Measurements from ENCODE around the gene HES6. TPM values are rescaled to one million over a fixed set of nuclear protein-coding genes. Genes with fewer than 3 reads are reported as not detected.

Gene HES6
- total RNA-seq, 1 experiment from 2014 or later: 10.1 TPM

GRCh38 chr2:238256111-238256510 lies 16.3 kb upstream of the HES6 start:
- DNase-seq (ENCODE audit: extremely low read depth, low read depth): no peak

- DNase-seq (ENCODE audit: extremely low read depth, low read depth): no peak
These were observed 15.8 kb upstream of the HES6 start for GRCh38 chr2:238255636-238256035.

GRCh38 chr2:238255151-238255551 lies 15.3 kb upstream of the HES6 start:
- DNase-seq (ENCODE audit: extremely low read depth, low read depth): no peak

- no peak for DNase-seq (ENCODE audit: extremely low read depth, low read depth)
These were observed 14.4 kb upstream of the HES6 start for GRCh38 chr2:238254095-238254723.

- no peak for DNase-seq (ENCODE audit: extremely low read depth, low read depth)
These were observed 13.2 kb upstream of the HES6 start for GRCh38 chr2:238252766-238253630.

DNA sequence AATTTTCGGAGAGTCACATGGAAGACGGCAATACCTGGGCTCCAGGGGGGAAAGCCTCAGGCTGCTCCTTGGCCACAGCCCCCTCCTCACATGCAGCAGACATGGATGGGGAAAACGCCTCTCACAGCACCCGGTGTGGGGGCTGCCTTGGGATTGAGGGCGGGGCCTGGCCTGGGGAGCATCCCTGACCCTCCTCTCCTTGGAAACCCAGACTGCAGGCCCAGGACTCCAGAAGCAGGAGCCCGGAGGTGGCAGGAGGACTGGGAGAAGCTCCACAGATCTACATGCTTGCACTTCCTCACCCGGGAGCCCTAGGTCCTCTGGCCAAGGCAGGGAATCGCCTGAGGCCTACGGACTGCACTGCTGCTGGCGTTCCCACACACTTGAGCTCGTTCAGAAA lies 12.1 kb upstream of the HES6 start:
- DNase-seq (ENCODE audit: extremely low read depth, low read depth): no peak

DNA sequence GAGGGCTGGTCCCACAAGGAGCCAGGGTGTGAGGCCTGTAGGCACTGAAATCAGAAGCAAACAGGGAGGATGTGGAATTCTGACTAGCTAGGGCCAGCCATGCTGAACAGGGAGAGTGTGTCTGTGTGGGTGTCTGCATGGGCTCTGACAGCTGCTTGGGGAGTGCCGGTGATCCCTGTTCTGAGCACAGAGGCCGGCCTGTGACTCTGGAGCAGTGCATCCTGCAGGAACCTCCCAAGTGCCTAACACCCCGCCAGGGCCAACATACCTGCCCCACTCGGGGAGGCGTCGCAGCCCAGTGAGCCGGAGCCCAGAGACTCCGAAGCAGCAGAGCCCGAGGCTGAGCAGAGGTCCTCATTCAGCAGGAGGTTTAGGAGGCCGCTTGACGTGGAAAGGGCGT lies 11.5 kb upstream of the HES6 start:
- DNase-seq (ENCODE audit: extremely low read depth, low read depth): no peak

DNA sequence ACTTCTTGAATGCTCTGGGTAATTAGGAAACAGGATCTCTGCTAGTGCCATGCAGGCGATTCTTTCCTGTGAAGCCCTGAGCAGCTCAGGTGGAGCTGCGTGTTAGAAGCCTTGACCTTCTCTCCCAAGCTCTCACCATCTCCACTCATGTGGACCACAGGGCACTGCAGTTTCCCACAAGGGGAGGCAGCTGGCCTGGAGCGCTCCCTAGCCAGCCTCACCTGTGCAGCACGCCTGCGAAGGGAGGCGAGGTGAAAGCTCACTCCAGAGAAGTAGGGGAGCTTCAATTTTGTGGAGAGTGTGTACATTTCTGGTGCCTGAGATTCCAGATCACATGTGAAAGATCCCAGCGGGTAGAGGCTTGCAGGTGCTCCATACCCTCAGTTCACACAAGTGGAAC lies 11.1 kb upstream of the HES6 start:
- DNase-seq (ENCODE audit: extremely low read depth, low read depth): no peak

DNA sequence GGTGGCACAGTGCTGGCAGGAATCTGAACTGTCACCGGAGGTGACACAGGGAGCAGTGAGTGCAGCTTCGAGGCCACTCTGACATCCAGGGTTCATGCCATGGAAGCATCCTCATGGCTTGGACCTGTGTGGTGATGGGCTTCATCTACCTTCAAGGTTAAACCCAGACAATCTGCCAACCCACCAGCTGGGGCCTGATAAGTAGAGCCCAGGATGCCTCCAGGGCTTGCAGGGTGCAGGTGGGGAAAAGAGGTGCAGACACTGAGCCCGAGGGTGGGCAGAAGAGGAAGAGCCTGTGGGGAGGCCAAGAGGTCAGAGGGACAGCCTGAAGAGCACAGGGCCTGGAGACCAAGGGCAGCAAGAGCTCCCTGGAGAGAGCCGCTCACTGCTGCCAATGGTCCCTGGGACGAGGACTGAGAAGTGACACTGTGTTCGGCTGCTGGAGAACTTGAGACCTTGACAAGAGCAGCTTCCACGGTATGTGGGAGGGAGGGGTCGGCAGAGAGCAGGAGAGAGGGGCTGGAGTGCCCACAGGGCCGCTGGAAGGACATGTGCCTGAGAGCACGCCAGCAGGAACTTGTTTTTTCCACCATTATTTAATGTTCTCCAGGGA lies 8.1 kb upstream of the HES6 start:
- no peak for DNase-seq (ENCODE audit: extremely low read depth, low read depth)

GRCh38 chr2:238247002-238247822 lies 7.4 kb upstream of the HES6 start:
- DNase-seq (ENCODE audit: extremely low read depth, low read depth): no peak

- DNase-seq (ENCODE audit: extremely low read depth, low read depth): no peak
These were observed 4.3 kb upstream of the HES6 start for GRCh38 chr2:238244151-238244550.

DNA sequence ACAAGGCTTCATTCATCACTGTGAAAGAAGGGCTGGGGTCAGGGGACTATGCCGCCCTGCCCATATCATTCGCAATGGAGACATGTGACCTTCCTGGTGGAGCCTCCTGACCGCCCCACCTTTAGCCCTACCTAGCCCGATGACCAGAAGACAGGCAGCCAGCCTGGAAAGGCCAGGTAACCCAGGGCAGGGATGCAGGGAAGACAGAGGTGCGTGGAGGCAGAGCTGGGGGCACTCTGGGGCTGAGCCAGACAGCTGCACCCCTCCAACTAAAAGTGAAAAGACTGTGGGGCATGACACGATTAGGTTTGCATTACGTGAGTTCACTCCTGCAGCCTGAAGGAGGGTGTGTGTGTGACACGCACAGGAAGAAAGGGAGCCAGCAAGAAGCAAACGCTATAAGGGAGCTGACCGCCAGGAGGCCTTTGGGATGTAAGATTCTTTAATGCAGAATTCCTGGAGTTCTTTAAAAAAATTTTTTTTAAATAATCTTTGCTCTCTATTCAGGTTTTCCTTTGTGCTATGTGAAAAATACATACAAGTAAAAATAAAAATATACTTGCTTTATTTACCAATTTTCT lies 3.7 kb upstream of the HES6 start:
- DNase-seq (ENCODE audit: extremely low read depth, low read depth): no peak

GRCh38 chr2:238242731-238243495 lies 3.1 kb upstream of the HES6 start:
- no peak for DNase-seq (ENCODE audit: extremely low read depth, low read depth)

- DNase-seq (ENCODE audit: extremely low read depth, low read depth): no peak
These were observed 2.1 kb upstream of the HES6 start for GRCh38 chr2:238241970-238242369.

DNA sequence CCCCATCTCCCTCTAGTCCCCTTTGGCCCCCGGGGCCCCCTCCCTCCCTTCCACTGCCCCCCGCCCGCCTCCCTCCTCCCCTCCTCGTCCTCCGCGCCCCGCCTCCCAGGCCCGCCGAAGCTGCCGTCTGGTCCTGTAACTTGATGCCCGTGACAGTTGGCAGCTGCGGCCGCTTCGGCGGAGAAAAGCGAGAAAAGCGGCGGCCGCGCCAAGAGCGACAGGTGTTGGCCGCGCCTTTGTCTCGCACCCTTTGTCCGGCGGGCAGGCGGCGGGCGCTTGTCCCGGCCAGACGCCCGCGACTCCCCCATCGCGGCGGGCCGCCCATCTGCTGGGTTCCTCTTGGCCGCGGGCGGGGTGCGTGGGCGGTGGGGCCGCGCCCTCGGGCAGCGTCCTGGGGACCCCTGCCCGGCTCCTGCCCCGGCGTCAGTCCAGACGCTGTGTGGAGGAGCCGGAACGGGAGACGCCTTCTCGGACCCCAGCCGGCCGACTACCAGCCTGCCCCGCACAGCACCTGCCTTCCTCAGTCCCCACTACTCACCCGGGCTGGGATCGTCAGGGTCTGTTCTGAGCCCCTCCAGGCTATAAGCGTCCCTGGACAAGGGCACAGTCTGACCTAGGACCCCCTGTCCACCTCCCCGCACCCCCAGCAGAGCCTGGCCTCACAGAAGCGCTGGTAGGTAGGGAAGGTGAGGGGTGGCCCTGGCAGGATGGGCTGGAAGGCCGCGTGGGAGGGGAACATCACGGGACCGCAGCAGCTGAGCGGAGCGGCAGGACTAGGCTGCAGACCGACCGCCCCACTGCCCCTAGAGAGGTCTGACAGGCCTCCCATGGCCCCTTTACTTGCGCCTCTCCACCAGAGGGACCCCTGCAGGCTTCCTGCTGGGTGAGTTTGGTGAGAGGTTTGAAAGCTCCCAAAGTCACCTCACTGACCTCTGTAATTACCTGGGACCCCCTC lies 1.2 kb upstream of the HES6 start:
- DNase-seq (ENCODE audit: extremely low read depth, low read depth): peak; percentile 33

GRCh38 chr2:238239543-238239862 lies 335 bp downstream of the HES6 start:
- DNase-seq (ENCODE audit: extremely low read depth, low read depth): no peak

- no peak for DNase-seq (ENCODE audit: extremely low read depth, low read depth)
These were observed 884 bp downstream of the HES6 start for GRCh38 chr2:238238766-238239542.

DNA sequence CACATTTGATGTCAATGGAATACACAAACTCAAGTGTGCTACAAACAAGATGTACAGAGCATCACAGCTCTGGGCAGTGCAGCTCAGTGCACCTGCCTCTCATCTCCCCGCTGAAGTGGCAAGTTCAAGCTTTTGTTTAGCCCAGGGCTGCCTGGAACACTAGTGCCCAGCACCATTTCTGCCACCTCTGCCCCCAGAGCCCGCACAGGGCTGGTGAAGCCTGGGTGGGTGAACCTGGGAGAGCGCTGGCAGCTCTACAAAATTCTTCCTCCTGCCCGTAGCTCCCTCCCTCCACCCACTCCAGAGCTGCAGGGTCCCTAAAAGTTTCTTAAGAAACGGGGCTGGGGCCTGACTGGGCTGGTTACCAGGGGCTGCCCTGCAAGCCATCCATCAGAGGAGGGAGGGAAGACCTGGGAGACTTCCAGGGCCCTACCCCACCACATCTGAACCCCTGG lies 1.5 kb downstream of the HES6 start:
- no peak for DNase-seq (ENCODE audit: extremely low read depth, low read depth)

Data from NCI-H460 (cell line).